UCSD-AML1 (cell line): ENCODE measurements around the gene FHIT.

Experiments
- DNase-seq: peaks from one replicate; lab custom pipeline; 2025; ENCODE audit not compliant: unreplicated experiment; lab: John Stamatoyannopoulos, UW

FHIT gene

DNA sequence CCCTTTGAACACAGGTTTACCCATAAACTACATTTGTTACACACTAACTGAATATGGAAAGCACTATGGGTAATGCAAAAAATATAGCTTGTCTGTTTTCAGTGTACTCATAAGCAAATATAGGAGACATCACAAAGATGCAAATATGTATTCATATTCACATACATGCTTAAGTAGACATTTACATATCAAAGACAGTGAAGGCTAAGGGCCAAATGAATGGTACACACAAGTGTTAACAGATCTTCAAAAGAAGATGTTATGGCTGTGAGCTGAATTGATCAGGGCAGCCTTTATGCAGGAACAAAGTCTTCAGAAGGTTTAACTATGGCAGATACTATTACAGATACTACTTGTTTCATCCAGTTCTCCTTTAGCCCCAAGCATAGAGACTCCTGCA lies 384.1 kb downstream of the FHIT start:
- no peak for DNase-seq

DNA sequence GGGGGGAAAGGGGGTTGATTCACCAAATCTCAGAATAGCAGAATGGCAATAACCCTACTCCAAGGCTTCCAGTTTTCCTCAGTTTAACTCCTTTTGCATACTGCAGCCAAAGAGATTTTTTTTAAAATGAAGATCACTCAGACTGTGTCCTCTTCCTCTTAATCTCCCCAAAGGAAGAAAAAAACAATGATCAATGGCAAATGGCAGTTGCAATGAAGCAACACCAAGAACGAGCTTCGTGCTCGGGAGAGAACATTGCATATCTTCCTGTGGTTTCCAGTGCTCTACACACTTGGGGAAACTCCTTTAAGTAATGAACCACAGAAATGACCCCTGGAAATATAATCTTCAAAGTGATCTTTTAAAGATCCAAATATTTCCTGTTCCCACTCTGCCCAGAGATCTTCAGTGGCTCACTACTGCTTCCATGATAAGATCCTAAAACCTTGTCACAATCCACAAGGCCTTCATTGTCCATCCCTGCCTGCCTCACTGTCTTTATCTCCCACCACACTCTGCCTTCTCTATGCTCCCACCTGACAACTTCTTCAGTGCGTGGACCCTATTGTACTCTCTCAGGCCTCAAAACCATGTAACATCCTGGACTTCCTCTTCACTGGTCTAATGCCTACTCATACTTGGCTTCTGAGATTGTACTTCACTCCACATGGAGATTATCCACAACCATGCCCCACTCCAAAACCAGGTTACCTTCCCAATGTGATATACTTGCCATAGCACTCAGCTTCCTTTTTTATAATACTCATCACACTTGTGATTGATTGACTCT lies 394.8 kb downstream of the FHIT start:
- DNase-seq: no peak

DNA sequence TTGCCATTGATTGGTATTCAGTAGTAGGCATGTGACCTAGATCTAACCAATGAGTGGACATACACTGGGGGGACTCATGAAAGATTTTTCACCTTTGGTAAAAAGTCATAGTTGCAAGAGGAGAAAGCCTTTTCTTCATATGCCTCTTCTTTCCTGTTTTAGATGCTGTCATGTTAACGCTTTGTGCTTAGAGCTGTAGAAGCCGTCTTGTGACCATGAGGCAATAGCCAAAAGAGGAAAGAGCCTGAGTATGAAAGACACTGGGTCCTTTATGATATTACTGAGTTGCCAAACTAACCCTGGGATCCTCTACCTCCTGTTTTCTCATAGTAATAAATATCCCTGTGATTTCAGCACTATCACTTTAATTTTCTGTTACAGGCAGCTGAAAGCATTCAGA lies 396.0 kb downstream of the FHIT start:
- DNase-seq: no peak

DNA sequence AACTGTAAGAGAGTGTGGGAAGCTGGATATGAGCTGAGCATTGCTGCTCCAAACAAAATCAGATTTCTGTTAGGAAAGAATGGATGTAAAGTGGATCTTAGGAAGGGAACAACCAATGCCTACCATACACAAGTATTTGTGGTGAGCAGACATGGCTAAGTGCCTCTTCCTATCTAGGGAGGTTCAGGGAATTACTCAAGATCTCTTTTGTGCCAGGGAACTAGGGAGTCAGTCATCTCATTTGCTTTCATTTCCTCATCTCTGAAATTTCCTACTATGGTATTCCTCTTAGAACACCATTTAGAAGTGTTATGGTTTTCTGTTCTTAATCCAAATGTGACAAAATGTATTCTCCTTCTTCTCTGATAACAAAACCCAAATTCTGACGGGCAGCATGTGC lies 396.5 kb downstream of the FHIT start:
- no peak for DNase-seq

DNA sequence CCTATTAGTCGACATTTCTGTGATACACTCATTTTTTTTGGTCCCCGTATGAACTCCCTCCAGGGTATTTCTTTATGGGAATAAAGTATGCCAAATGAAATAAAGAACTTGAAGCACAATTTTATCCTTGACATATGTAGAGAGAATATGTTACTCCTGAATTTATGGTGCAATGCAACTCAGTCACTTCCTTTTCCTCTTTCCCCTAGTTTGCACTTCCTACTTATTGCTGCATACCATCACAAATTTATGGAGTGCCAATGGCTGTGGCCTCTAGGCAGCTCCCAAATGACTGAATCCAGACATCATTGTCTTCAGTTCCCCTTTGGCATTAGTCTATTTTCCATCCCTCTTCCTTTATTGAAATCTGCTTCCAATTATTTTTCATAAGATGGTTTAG lies 403.5 kb downstream of the FHIT start:
- no peak for DNase-seq

DNA sequence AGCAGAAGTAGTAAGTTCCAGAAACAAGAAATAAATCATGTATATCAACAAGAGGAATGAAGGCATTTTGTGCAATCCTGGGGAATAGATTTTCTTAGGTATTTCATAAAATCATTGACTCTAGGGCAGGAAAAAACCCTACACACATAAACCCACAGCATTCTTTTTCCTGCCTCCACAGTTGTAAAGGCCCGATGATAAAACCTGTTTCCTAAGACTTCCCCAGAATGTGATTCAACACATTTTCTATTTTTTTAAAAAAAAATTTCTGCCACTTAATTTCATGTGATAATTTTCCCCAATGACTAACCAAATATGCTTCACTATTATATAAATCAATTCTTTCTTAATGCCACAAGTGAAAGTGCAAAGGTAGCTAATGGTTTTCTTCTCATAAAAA lies 407.0 kb downstream of the FHIT start:
- DNase-seq: no peak

DNA sequence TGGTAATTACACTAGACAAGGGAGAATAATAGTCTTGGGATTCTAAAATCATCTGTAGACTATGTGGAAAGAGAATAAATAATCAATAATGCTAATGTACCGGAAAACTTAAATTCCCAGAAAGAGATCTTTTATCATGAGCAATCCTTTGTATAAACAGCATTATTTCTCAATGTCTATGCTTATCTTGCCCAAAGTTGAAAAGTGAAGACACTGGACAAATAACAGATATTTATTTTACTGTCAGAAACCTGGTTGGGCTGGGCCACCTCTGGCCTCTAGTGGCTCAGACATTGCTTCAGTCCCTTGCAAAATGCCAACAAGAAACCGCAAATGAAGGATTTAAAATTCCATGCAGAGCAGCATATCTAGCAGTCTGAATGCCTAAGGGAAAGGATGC lies 409.9 kb downstream of the FHIT start:
- no peak for DNase-seq

DNA sequence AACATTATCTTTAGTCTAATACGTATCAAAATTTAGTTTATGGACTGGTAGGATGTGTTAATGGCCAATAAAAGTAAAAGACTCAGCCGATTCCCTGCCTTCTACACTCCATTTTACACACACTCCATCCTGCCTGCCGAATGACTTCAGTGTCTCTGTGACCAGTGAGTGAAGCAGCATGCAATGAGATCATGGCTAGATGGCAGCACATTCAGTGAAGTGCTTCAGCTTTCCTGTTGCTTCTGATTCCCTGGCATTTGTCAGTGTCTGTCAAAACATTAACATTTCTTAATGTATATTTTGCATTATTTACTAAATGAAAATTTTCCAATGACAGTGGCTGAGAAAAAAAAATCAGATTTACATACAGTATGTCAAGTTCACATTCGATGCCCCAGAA lies 412.0 kb downstream of the FHIT start:
- no peak for DNase-seq

DNA sequence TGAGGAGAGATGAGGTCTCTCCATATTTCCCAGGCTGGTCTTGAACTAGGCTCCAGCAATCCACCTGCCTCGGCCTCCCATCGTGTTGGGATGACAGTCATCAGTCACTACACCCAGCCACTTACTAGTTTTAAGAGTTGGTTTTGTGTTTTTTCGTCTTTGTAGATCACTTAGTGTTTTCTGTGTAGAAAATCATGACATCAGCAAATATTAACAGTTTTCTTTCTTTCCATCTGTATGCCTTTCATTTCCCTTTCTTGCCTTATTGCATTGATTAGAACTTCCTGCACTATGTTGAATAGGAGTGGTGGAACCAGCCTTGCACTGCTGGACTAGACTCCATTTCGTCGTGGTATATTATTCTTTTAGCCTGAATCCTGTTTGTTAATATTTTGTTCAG lies 415.5 kb downstream of the FHIT start:
- no peak for DNase-seq

DNA sequence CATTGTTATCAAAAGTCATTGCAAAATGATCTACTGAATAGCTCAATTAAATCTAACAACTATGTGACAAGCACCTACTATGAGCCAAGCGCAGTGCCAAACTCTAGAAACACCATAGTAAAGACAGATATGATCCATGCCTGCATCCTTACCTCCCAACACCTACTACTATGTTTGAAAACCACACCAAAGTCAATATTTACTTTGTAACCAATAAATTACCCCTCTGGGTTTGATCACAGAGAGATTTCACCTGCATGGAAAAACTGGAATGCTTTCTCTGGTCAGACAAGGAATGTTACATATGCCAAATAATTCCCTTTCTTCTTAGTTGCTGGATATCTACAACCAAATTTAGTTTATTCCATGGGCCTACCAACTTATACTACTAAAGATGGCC lies 422.2 kb downstream of the FHIT start:
- no peak for DNase-seq

DNA sequence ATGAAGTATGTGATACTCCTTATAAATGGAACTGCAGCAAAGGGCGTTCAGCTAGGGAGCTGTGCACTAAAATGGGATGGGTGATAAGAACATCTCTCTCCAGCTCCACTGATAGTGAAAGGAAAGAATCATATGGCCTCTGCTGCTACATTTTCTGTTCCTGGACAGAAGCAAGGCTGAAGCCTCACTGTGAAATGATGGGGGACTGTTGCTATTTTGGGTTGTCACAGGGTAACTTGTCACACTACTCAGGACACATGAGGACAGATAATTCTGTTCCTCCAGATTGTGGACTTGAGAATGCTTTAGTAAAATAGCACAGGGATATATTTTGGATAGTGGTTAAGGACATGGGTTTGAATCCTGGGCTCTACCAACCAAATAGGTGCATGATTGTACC lies 423.6 kb downstream of the FHIT start:
- DNase-seq: no peak

DNA sequence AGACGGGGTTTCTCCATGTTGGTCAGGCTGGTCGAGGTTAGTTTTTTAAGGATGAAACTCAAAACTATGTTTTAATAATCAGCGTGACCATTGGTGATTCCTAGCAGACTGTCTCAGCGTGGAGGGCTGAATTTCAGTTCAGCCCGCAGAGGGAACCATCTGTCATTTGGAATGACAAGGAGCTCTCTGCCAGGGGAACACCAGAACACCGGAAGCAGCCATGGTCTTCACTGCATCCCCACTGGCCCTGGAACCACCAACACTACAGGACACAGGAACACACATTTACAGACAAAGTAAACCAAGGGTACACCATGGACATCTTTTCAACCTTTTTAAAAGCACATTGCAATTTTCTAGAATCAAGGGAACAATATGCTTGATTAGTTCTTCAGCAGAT lies 424.7 kb downstream of the FHIT start:
- DNase-seq: no peak

DNA sequence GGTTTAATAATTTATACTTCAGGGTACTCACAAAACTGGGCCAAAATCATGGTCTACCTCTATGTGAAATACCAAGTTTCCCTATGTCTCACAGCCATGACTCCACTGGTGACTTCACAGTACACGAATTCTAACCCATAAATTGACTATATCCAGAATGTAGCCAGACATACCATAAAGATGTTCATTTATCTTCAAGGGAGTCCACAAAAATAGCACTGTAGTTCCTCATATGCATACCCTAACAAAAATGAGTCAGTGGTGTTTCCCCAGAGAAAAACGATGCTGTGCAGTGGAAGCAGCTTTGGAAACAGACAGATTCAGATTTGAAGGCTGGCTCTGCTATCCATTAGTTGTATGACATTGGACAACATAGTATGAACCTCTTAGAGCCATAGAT lies 438.8 kb downstream of the FHIT start:
- no peak for DNase-seq

DNA sequence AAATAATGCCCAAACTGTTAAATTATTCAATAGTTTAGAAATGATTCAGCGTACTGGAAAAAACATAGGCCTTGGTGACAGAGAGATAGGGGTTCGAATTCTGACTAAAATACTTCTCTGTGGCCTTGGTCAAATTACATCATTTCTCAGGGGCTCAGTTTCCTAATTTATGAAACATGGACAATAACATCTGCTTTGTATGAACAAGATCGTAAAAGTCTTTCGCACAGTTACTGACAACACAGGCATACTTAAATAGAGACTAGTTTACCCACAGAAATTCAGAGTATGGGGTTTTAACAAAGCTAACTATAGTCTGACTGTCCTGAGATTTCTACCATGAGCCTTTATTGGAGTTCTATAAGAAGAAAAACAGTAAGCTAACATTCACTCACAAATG lies 440.4 kb downstream of the FHIT start:
- no peak for DNase-seq

DNA sequence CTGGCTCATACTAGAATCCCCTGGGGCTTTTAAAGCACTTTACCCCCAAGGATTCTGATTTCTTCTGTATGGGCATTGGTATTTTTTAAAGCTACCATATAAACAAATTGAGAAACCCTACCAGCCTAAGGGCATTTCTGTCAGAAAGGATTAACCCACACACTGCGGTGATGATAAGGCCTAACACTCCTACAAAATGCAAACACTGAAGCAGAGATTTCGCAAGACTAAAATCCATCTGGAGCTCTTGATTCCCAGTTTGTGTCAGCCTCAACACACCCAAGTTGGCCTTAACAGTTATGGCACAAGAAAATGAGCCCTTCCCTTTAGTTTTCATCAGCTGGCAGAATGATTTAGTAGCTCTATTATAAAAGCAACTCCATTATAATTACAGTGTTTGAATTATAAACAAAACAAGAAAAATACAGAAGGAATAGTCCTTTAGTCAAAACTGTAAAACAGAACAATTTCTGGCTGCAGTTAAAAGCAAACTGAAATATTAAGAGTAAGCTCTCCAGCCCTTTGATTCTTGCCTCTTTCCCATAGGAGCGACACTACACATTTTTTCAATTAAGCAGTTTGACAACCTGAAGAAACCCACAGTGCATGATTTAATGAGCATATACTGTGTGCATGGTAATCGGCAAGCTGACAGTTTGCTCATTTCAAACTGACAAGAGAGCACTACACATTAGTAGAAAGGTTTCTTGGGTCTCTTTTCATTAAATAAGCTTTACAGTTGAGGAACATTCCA lies 441.2 kb downstream of the FHIT start:
- DNase-seq: no peak

DNA sequence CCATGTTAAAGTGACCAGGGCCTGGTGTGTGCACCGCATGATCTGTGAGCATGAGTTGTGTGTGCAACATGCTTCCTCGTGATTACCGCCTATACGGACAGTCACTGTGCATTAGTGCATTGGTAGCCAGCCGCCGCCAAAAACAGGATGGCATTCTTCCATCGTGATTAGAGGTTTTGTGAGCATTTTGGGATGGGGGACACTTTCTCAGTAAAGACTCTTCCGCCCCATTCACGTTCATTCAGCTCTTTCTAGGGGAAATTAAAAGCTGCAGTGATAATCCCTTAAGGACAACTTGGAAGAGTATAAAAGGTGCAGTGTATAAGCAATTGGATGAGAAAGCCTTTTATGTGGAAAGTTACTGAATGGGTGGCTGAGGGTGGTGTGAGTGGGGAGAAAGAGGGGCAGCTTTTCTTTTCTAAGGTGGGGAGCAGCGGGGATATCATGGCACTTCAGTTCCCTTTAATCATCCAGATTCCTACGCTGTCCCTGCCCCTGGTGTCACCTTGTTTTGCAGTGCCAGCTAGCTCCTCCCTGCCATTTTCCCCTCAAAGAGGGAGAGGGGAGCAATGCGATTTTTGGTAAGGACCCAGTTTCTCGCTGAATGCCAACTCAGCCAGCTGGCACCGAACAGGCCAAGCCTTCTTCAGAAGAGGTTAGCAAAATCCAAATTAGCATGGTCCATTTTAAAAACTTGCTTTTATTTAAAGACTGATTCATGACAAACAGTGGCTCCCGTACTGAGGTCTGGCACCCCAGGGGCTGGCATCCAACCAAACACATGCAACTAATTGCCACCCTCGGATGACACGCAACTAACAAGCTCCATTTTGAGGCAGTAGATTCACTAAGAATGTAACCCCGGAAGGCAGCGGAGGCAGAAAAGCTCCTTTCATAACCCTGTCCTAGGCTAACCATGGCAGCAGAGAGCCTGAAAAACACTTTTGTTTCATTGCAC lies 447.8 kb downstream of the FHIT start:
- no peak for DNase-seq

DNA sequence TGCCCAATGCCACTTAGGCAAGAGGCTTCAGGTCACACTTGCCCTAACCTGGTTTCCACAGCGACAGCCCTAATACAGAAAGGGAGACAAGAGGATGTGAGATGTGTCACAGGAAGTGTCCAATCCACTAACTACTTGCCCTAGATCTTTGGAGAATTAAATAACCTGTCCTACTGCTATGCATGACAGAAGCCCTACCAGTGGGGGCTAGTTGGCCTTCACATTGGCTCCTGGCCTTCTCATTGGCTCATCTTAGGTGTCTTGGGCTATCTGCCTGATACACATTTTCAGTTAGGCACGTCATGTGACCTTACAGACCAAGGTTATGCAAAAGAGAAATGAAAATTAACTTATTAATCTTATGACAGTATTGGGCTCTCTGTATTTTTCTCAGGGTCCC lies 449.9 kb downstream of the FHIT start:
- DNase-seq: no peak

DNA sequence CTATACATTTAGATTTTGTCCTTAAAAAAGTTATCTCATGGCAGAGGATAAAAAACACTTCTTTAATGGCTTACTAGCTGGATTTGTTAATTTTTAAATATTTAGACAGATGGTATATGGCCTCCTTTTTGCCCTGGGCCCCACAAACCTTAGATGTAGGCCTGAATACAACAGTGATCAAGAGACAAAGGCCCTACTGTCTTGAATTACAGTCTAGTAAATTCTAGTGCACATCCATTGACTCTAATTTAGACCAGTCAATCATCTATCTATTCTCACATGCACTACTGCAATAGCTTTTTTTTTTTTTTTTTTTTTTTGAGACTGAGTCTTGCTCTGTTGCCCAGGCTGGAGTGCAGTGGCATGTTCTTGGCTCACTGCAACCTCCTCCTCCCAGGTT lies 452.8 kb downstream of the FHIT start:
- DNase-seq: no peak

DNA sequence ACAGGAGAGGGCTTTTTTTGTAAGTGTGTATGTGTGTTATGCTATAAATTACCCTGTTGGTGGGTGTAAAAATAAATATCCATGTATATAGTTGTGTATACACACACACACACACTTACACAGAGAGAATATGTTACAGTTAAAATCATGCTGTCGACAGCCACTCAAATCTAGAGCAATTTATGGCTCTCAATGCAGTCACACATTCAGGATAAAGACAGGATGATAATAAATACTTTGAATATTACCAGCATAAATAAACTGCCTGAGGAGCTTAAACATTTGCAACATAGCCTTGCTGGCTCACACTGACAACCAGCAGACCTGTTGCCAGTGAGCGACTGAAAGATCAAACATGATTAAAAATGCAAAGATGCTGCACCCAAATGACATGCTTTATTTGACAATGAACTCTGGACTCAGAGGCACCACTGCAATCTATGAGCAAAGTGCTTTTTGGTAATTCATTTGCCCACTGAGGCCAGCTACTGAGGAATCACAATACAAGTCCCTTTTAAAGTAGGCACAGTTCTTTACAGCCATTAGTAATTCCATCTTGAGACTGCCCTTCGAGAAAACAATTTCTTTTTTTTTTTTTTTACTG lies 458.9 kb downstream of the FHIT start:
- DNase-seq: no peak

DNA sequence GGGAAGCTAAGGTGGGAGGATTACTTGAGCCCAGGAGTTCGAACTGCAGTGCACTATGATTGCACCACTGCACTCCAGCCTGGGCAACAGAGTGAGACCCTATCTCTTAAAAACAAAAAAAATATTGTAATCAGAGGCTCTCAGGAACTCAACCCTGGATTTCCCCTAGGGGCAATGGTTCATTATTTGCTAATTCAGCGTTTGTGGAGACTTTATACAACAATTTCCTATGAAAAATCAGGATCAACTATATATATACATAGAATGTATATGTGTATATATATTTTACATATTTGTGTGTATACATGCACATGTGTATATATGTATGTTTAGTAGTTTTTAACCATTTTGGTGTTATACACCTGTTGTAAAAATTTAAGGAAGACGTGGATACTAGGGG lies 463.1 kb downstream of the FHIT start:
- no peak for DNase-seq

DNA sequence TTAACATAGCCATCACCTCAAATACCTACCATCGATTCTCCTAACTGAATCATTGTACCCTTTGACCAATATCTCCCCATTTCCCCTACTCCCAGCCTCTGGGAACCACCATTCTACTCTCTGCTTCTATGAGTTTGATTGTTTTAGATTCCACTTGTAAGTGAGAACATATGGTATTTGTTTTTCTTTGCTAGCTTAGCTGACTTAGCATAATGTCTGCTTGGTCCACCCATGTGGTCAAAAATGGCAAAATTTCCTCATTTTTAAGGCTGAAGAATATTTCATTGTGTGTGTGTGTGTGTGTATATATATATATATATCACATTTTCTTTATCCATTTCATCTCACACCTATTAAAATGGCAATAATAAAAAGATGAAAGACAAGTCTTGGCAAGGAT lies 469.3 kb downstream of the FHIT start:
- no peak for DNase-seq
